ENCODE results near the gene APBB1IP.

GRCh38 chr10:26540601-26541000 lies 102.5 kb downstream of the APBB1IP start:
- TF ChIP-seq CTCF (IDR thresholded peaks at IDR 0.05) (no peak), POLR2A (IDR thresholded peaks at IDR 0.05) (no peak), POLR2AphosphoS5 (IDR thresholded peaks at IDR 0.05) (no peak)
